PC-3 (cell line): ENCODE measurements around the gene MRTFA. TPM values are rescaled to one million over a fixed set of nuclear protein-coding genes. Genes with fewer than 3 reads are reported as not detected.

Experiments used
- ATAC-seq: fragments of 200-7000 bp; cut with Tn5 transposase; 2 replicates; pipeline ENCODE4 v1.9.1; 2020; ENCODE audit warnings: mild to moderate bottlenecking, moderate library complexity
- BruUV-seq: library from RNA; stranded (reverse); fragments of 400-500 nt; replicated peaks from 2 replicates; lab custom pipeline; 2021; lab: Mats Ljungman, UMichigan
- CTCF ChIA-PET: fragments of 300-600 bp; sonication (Branson Sonifier 250); formaldehyde crosslinking; loops from one replicate; lab custom pipeline; 2022; ENCODE audit warnings: antibody characterized with exemption; lab: Charles Lee
- POLR2A ChIA-PET: fragments of 300-600 bp; sonication (Branson Sonifier 250); formaldehyde crosslinking; loops from one replicate; lab custom pipeline; 2022; ENCODE audit warnings: antibody characterized with exemption; ENCODE audit not compliant: unreplicated experiment; lab: Charles Lee
- DNase-seq: peaks from one replicate; pipeline ENCODE4 v3.0.0-alpha.2; 2015
- H2AFZ ChIP-seq: fragments of 300-600 bp; sonication (generic); 2 replicates; pipeline ENCODE4 v1.6.0; 2016; ENCODE audit warnings: antibody characterized with exemption, low read length
- H3F3A ChIP-seq: fragments of 300-600 bp; sonication (generic); one replicate; pipeline ENCODE4 v1.6.0; 2017; ENCODE audit warnings: antibody characterized with exemption, low read length, control low read depth, mild to moderate bottlenecking; ENCODE audit not compliant: unreplicated experiment
- H3K27ac ChIP-seq: fragments of 300-600 bp; sonication (generic); 2 replicates; pipeline ENCODE4 v1.5.1; 2016; ENCODE audit warnings: mild to moderate bottlenecking, low read length
- H3K27me3 ChIP-seq: fragments of 300-600 bp; sonication (generic); 2 replicates; pipeline ENCODE4 v1.6.1; 2016; ENCODE audit warnings: low read length, mixed read lengths
- H3K36me3 ChIP-seq: fragments of 300-600 bp; sonication (generic); 2 replicates; pipeline ENCODE4 v1.6.1; 2016; ENCODE audit warnings: low read depth, mixed run types, low read length, mixed read lengths
- H3K4me1 ChIP-seq: fragments of 300-600 bp; sonication (generic); 2 replicates; pipeline ENCODE4 v1.5.1; 2016; ENCODE audit warnings: low read length; ENCODE audit not compliant: insufficient read depth
- H3K4me2 ChIP-seq: fragments of 300-600 bp; sonication (generic); 2 replicates; pipeline ENCODE4 v1.6.0; 2016; ENCODE audit warnings: low read length
- H3K4me3 ChIP-seq: fragments of 300-600 bp; sonication (generic); 2 replicates; pipeline ENCODE4 v1.5.1; 2016; ENCODE audit warnings: mild to moderate bottlenecking, low read length, mixed read lengths
- H3K79me2 ChIP-seq: fragments of 300-600 bp; sonication (generic); 2 replicates; pipeline ENCODE4 v1.6.1; 2017; ENCODE audit warnings: low read length, mixed read lengths
- H3K9ac ChIP-seq: fragments of 300-600 bp; sonication (generic); 2 replicates; pipeline ENCODE4 v1.6.0; 2016; ENCODE audit warnings: mild to moderate bottlenecking, low read length
- H3K9me2 ChIP-seq: fragments of 300-600 bp; sonication (generic); replicated peaks from 2 replicates; pipeline ENCODE4 v1.6.1; 2016; ENCODE audit warnings: mixed run types, low read length, mixed read lengths
- H3K9me3 ChIP-seq: fragments of 300-600 bp; sonication (generic); 2 replicates; pipeline ENCODE4 v1.6.1; 2016; ENCODE audit warnings: low read length, mixed read lengths
- H4K20me1 ChIP-seq: fragments of 300-600 bp; sonication (generic); 2 replicates; pipeline ENCODE4 v1.6.1; 2016; ENCODE audit warnings: low read length, mixed read lengths
- CTCF ChIP-seq: fragments of 300-600 bp; sonication (generic); conservative IDR thresholded peaks from 2 replicates; pipeline ENCODE4 v1.5.1; 2017; ENCODE audit warnings: antibody characterized with exemption, low read depth, mild to moderate bottlenecking, low read length
- EZH2 ChIP-seq: fragments of 300-600 bp; sonication (generic); IDR thresholded peaks from one replicate; pipeline ENCODE4 v1.6.1; 2017; ENCODE audit warnings: antibody characterized with exemption, mild to moderate bottlenecking, low read length; ENCODE audit not compliant: unreplicated experiment
- EZH2phosphoT487 ChIP-seq: fragments of 300-600 bp; sonication (generic); IDR thresholded peaks from 2 replicates; pipeline ENCODE4 v1.6.1; 2018; ENCODE audit warnings: mild to moderate bottlenecking, antibody characterized with exemption, low read length, borderline replicate concordance
- intact Hi-C: fragments of 100-400 bp; cut with micrococcal nuclease; formaldehyde crosslinking; loops from 2 replicates; pipeline ENCODE4 v1.9.0; 2023
- total RNA-seq: library from RNA; depleted of rRNA; stranded (reverse); fragments of >200 nt; gene quantifications from 2 replicates; pipeline ENCODE4 v1.2.3, GENCODE V29; 2014

MRTFA gene
- total RNA-seq, 1 experiment from 2014 or later, result 32.6 TPM

- H4K20me1 ChIP-seq, result peaks cover 26% of the 10 kb centered on the region
- H3K9me3 ChIP-seq, result no peaks in the 10 kb centered on the region
- peak overlapping the region; percentile 74 for H3K4me3 ChIP-seq
- H3K79me2 ChIP-seq, result peaks cover 72% of the 10 kb centered on the region
- no peak for TF ChIP-seq EZH2phosphoT487
- no peak for TF ChIP-seq EZH2
- TF ChIP-seq CTCF, result no peak
- H3F3A ChIP-seq, result no peaks in the 10 kb centered on the region
- no peak overlapping the region for H2AFZ ChIP-seq
- no peak for ATAC-seq
- CTCF ChIA-PET, result no interaction called here
- H3K27me3 ChIP-seq, result no peaks in the 10 kb centered on the region
- H3K9me2 ChIP-seq, result no peaks in the 10 kb centered on the region
- intact Hi-C loops, result no loop called here
- BruUV-seq, result no TSS peak
- peak overlapping the region; percentile 76 for H3K4me2 ChIP-seq
- POLR2A ChIA-PET, result interaction anchor here (0.6 kb wide), 2 partner anchors 10 to 222 kb away, joined by 3 read pairs; partner anchors contain the start of genes ST13 and XPNPEP3
- peaks cover 20% of the 10 kb centered on the region for H3K4me1 ChIP-seq
- no peaks in the 10 kb centered on the region for H3K36me3 ChIP-seq
- no peak overlapping the region for H3K27ac ChIP-seq
- no peak overlapping the region for H3K9ac ChIP-seq
- DNase-seq, result no peak
These were observed 2.2 kb downstream of the MRTFA start for GRCh38 chr22:40634119-40634903.

GRCh38 chr22:40633036-40633435 is 3.5 kb downstream of the MRTFA start:
- H2AFZ ChIP-seq, result no peak overlapping the region
- TF ChIP-seq EZH2 (no peak), EZH2phosphoT487 (no peak), CTCF (no peak)

GRCh38 chr22:40631925-40632324 is 4.6 kb downstream of the MRTFA start:
- Histone ChIP-seq H3F3A (no peaks in the 10 kb centered on the region), H3K36me3 (no peaks in the 10 kb centered on the region), H3K9ac (no peak overlapping the region), H3K4me1 (peaks cover 22% of the 10 kb centered on the region), H4K20me1 (peaks cover 34% of the 10 kb centered on the region), H3K27ac (no peak overlapping the region), H3K9me2 (no peaks in the 10 kb centered on the region), H3K4me3 (no peak overlapping the region), H3K4me2 (no peak overlapping the region), H2AFZ (no peak overlapping the region), H3K27me3 (no peaks in the 10 kb centered on the region), H3K9me3 (no peaks in the 10 kb centered on the region), H3K79me2 (peaks cover 95% of the 10 kb centered on the region)
- no TSS peak for BruUV-seq
- DNase-seq (no peak), ATAC-seq (no peak)
- CTCF ChIA-PET, result no interaction called here
- intact Hi-C loops, result no loop called here
- TF ChIP-seq EZH2, result no peak
- no peak for TF ChIP-seq CTCF
- no peak for TF ChIP-seq EZH2phosphoT487
- POLR2A ChIA-PET, result no interaction called here

More at GRCh38 chr22:40633036-40633435, 3.5 kb downstream of the MRTFA start:
- no peaks in the 10 kb centered on the region for H3K9me3 ChIP-seq
- peaks cover 27% of the 10 kb centered on the region for H3K4me1 ChIP-seq
- H3K4me3 ChIP-seq, result no peak overlapping the region
- no peak for DNase-seq
- no peaks in the 10 kb centered on the region for H3K36me3 ChIP-seq
- H3K27me3 ChIP-seq, result no peaks in the 10 kb centered on the region
- no peak for ATAC-seq
- H3K79me2 ChIP-seq, result peaks cover 84% of the 10 kb centered on the region
- no peaks in the 10 kb centered on the region for H3K9me2 ChIP-seq
- H4K20me1 ChIP-seq, result peaks cover 34% of the 10 kb centered on the region
- H3K4me2 ChIP-seq, result no peak overlapping the region
- no peaks in the 10 kb centered on the region for H3F3A ChIP-seq
- no peak overlapping the region for H3K27ac ChIP-seq
- CTCF ChIA-PET, result no interaction called here
- no peak overlapping the region for H3K9ac ChIP-seq
- no TSS peak for BruUV-seq
- intact Hi-C loops, result no loop called here
- POLR2A ChIA-PET, result interaction anchor here (0.5 kb wide), 1 partner anchor 50 kb away, joined by 3 read pairs; no protein-coding TSS in a partner anchor
